Effector memory CD8-positive, alpha-beta T cell (primary cell): ENCODE measurements around the gene GRIPAP1.
"Not testable (repeated sequence)": the region's sequence is repeated elsewhere in the genome, so short reads cannot be mapped to it uniquely, and the experiment has no call there.

Experiments
- ATAC-seq: fragments of 150-1000 bp; cut with Tn5 transposase; replicated peaks from 2 replicates; pipeline ENCODE4 v1.10.0; 2021; ENCODE audit warnings: mild to moderate bottlenecking, moderate library complexity
- DNase-seq, 3 experiments: peaks; one replicate each; pipeline ENCODE4 v3.0.0; 2021
- H3K27ac Mint-ChIP-seq, 2 donors: one replicate each; pipeline ENCODE4 v1.8.0; 2022; ENCODE audit warnings: mild to moderate bottlenecking in 2 of 2, mixed read lengths in 2 of 2, moderate library complexity in 2 of 2
- H3K27me3 Mint-ChIP-seq, 2 donors: one replicate each; pipeline ENCODE4 v1.8.0; 2022; ENCODE audit warnings: mixed read lengths in 2 of 2
- H3K36me3 Mint-ChIP-seq: one replicate; pipeline ENCODE4 v1.8.0; 2022; ENCODE audit warnings: mild to moderate bottlenecking, moderate library complexity, mixed read lengths; ENCODE audit not compliant: insufficient read depth
- H3K4me1 Mint-ChIP-seq, 2 donors: one replicate each; pipeline ENCODE4 v1.8.0; 2022; ENCODE audit warnings: low read depth in 2 of 2, mixed read lengths in 2 of 2
- H3K4me3 Mint-ChIP-seq, 2 donors: one replicate each; pipeline ENCODE4 v1.8.0; 2022; ENCODE audit warnings: mild to moderate bottlenecking in 2 of 2, mixed read lengths in 2 of 2, moderate library complexity in 2 of 2
- H3K9me3 Mint-ChIP-seq, 2 donors: one replicate each; pipeline ENCODE4 v1.8.0; 2022; ENCODE audit warnings: mixed read lengths in 2 of 2

Gene GRIPAP1

DNA sequence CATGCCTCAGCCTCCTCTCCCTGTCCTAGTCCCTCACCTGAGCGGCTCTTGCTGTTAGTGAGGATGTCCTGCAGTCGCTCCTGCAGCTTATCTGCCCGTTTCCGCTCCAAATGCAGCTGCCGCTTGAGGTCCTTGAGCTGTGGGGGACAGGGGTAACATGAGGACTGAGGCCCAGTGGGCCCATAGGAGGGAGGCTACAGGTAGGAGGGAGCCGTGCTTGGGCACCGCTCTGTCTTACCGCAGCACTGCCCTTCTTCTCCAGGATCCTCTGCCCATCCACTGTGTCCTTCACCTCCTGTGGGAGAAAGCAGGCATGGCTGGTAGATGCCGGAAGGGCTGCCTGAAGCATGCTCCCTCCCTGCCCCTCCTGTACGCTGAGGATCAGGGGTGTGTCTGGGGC lies 20.9 kb downstream of the GRIPAP1 start:
- Mint-ChIP-seq H3K27ac (peak overlapping the region in 1 of 2 donors; percentile 15), H3K9me3 (no peaks in the 10 kb centered on the region), H3K4me3 (no peak overlapping the region), H3K27me3 (no peaks in the 10 kb centered on the region), H3K4me1 (peaks cover 0 to 4% of the 10 kb centered on the region in 2 donors), H3K36me3 (peaks cover 75% of the 10 kb centered on the region)
- no peak for ATAC-seq
- no peak for DNase-seq

DNA sequence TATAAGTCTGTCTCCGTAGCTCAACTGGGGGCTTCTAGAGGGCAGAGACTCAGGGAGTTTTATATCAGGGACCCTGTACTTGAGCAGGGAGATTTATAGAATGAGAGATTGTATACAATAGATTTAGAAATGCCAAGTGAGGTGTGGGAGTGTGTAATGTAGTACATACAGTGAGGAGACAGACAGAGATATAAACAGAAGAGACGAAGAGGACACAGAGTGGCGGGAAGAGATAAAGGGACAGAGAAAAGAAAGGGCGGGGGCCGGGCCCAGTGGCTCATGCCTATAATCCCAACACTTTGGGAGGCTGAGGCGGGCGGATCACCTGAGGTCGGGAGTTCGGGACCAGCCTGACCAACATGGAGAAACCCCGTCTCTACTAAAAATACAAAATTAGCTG lies 21.7 kb downstream of the GRIPAP1 start:
- H3K27ac Mint-ChIP-seq = peak overlapping the region in 1 of 2 donors; percentile 57
- not testable (repeated sequence) for H3K4me1 Mint-ChIP-seq, H3K4me3 Mint-ChIP-seq, DNase-seq, H3K9me3 Mint-ChIP-seq, H3K27me3 Mint-ChIP-seq, ATAC-seq
- H3K36me3 Mint-ChIP-seq = peaks cover 83% of the 10 kb centered on the region

DNA sequence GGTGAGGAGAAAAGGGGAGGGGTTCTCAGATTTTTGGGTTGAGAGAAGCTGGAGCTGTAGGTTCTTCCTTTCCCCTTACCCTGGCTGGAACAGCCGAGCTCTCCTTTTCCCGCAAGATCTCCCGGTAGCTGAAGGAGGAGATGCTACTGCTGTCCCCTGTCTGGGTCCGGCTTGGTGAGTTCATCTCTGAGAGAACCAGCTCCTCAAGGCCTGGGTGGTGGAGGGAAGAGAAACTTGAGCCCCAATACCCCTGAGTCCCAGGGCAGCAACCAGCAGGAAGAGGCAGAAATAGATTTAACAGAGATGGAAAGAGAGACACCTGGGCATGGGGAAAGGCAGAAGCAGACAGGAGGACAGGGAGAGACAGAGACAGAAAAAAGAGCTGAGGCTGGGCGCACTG lies 23.8 kb downstream of the GRIPAP1 start:
- no peak for DNase-seq
- no peak for ATAC-seq
- Mint-ChIP-seq H3K36me3 (peaks cover 74% of the 10 kb centered on the region), H3K4me1 (peaks cover under 1 to 2% of the 10 kb centered on the region in 2 donors), H3K27me3 (no peaks in the 10 kb centered on the region), H3K4me3 (no peak overlapping the region), H3K27ac (no peak overlapping the region), H3K9me3 (no peaks in the 10 kb centered on the region)

DNA sequence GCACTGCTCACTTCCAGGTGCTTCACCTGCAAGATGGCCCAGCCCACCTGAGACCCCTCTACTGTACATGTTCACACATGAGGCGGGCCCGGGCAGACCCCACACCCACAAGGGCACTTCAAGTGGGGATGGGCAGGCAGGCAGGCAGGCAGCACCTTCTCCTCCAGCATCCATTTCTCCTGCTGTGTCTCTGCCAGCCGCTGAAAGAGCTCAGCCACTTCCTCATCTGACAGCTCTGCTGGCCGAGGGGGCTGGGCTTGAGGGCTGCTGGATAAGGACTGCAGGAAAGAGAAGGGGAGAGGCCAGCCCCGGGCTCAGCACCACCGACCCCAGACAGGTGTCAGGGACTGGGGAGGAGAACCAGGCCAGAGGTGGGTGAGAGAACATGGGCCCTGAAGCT lies 26.0 kb downstream of the GRIPAP1 start:
- Mint-ChIP-seq H3K4me1 (peaks cover 7 to 14% of the 10 kb centered on the region in 2 donors), H3K36me3 (peaks cover 63% of the 10 kb centered on the region), H3K27ac (peak overlapping the region in 1 of 2 donors; percentile 18), H3K4me3 (no peak overlapping the region), H3K27me3 (no peaks in the 10 kb centered on the region), H3K9me3 (no peaks in the 10 kb centered on the region)
- ATAC-seq (no peak), DNase-seq (no peak)

DNA sequence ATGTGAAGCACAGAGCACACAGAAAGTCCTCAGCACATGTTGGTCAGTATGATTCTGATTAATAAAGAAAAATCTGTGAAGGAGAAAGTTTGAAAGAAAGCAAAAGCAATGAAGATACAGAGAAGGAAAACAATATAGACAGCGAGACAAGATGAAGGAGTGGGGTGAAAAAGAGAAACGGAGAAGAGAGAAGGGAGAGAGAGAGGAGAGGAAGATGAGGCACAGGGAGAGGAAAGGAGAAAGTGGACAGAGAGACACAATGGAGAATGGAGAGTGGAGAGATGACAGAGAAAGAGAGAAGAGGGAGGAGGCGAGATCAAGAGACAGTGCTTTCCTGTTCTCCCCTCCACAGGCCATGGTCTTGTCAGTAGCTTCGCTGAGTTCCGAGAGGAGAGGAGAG lies 26.5 kb downstream of the GRIPAP1 start:
- Mint-ChIP-seq H3K36me3 (peaks cover 60% of the 10 kb centered on the region), H3K27me3 (no peaks in the 10 kb centered on the region), H3K27ac (peak overlapping the region in 1 of 2 donors; percentile 18), H3K4me1 (peaks cover 11 to 19% of the 10 kb centered on the region in 2 donors), H3K9me3 (no peaks in the 10 kb centered on the region), H3K4me3 (no peak overlapping the region)
- ATAC-seq (no peak), DNase-seq (no peak)

DNA sequence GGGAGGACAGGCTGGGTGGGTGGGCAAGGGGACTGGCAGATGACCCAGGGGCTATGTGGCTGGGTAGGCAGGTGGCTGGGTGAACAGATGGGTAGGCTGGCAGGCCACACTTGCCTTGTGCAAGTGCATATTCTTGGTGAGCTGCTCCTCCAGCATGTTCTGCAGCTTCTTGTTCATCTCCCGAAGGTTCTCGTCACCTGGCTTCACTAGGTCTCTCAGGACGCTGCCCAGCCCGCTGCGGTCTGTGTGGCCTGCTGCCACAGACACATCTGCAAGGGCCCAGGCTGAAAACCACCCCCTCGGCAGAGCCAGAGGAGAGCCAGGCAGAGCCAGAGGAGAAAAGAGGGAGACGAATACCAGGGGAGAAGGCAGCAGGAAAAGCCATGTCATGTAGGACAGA lies 27.0 kb downstream of the GRIPAP1 start:
- no peak overlapping the region for H3K4me3 Mint-ChIP-seq
- ATAC-seq = no peak
- H3K4me1 Mint-ChIP-seq = peaks cover 11 to 19% of the 10 kb centered on the region in 2 donors
- peaks cover 57% of the 10 kb centered on the region for H3K36me3 Mint-ChIP-seq
- H3K27ac Mint-ChIP-seq = no peak overlapping the region
- H3K9me3 Mint-ChIP-seq = no peaks in the 10 kb centered on the region
- DNase-seq = no peak
- no peaks in the 10 kb centered on the region for H3K27me3 Mint-ChIP-seq

DNA sequence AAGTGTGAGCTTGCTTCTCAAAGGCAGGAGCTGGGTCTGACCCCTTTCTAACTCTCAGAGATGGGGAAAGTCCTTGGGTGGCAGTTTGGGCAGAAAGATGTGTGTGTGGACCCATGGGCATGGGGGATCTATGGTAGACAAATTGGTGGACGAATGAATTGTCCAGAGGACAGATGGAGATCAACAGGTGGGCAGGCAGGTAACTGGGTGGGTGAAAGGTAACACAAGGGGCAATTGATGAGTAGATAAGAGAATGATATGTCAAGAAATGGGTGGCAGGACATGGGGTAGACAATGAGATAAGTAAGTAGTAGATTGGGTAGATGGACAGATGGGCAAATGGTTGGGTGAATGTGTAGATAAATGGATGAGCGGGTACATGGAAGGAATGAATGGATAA lies 27.5 kb downstream of the GRIPAP1 start:
- Mint-ChIP-seq H3K4me3 (no peak overlapping the region), H3K36me3 (peaks cover 52% of the 10 kb centered on the region), H3K4me1 (peaks cover 11 to 19% of the 10 kb centered on the region in 2 donors), H3K27ac (no peak overlapping the region), H3K9me3 (no peaks in the 10 kb centered on the region), H3K27me3 (no peaks in the 10 kb centered on the region)
- DNase-seq (no peak), ATAC-seq (no peak)

DNA sequence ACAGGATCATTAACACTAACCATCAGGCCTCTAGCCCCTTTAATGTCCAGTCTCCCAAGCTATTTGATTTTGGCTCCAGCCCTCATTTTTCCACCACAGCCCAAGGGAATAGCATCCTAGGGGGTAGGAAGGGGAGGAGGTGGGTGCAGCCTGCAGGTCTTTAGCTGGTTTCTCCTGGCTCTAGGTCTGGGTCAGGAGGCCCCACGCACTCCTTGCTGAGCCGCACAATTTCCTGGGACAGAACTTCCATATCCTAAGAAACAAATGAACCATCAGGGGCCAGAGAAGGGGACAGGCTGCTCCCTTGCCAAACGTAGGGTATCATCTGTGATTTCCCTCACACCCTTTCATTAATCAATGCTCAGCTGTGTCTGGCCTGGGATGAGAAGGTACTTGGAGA lies 28.0 kb downstream of the GRIPAP1 start:
- ATAC-seq (no peak), DNase-seq (no peak)
- Mint-ChIP-seq H3K27ac (no peak overlapping the region), H3K4me1 (peaks cover 11 to 19% of the 10 kb centered on the region in 2 donors), H3K36me3 (peaks cover 47% of the 10 kb centered on the region), H3K27me3 (no peaks in the 10 kb centered on the region), H3K9me3 (no peaks in the 10 kb centered on the region), H3K4me3 (no peak overlapping the region)

DNA sequence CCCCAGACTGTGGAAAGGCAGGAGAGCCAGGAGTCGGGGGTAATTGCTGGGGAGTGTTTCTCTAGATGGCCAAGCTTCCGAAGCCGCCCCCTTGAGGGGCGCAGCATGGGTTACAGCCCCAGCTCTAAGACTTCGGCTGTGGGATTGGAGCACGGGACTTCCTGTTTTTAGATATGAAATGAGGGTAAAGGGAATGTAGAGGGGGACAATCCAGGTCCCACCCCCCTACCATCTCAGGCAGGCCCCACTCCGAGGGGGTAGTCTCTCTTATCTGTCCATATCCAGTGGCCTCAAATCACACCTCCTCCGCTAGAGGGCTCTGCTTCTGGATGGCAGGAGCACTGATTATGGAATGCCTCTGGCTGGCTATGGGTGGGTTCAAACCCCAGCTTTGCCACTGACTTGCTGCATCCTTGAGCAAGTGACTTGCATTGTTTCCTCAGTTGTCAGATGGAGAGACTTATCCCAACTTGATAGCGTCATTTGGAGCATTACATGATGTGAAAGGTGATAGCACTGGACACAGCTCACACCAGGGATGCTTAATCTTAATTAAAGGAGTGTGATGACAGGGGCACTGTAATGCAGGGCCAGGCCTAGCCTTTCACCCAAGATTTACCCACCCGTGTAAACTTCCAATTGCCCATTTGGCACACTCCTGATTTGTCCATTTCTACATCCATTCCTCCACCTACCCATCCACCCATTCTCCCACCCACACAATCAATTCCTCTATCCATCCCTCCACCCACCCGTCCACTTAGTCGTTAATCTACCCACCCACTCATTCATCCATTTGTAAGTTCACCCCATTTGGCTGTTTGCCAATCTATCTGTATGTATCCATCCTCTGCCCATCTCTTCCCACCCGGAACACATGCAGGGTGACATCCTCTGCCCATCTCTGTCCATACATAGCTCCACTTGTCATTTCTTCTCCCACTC lies 29.6 kb downstream of the GRIPAP1 start:
- Mint-ChIP-seq H3K4me1 (peaks cover 11 to 19% of the 10 kb centered on the region in 2 donors), H3K27me3 (no peaks in the 10 kb centered on the region), H3K9me3 (no peaks in the 10 kb centered on the region), H3K36me3 (peaks cover 31% of the 10 kb centered on the region), H3K27ac (peak overlapping the region in 1 of 2 donors; percentile 27), H3K4me3 (peak overlapping the region; percentile 53 to 60)
- DNase-seq = peak in 1 of 3 experiments; percentile 6
- peak; percentile 55 for ATAC-seq

DNA sequence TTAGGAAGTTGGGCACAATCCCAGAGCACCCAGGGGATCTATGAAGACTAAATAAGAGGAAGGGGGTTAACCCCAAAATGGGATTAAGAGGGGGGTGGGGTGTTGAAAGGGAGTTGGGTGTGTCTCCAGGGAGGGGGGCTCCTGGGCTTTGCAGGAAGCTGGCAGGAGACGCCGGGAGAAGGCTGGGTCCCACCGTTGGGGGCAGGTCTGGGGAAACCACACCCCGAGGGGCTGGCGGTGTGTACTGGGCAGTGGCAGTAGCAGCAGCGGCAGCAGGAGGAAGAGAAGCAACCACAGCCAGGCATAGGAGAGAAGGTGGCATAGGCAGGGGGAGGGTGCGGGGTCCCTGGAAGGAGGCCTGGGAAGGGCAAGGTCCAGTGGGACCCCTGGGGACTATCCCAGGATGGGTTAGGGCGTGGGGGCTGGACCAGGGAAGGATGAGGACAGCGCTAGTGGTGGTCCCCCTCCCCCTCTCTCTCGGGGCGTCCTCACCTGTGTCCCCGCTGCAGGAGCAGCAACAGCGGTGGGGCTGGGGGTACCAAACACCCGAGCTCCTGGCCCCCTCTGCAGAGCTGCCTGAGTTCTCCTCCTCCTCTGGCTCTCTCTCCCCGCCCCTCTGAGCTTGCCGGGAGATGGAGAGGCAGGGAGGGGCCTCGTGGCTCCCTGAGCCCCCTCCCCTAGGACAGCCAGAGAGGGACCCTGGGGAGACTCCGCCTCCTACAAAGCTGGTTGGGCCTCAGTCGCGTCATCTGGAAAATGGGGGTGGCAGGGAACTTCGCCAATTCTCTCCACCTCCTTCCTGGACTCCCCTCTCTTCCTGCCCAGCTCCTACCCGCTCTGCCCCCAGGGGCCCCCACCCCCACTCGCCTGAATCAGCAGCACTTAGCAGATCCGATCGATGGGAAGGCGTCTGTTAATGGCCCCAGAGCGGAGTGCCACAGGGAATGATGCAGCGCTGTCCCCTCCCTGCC lies 30.5 kb downstream of the GRIPAP1 start, which contains the start of gene KCND1:
TSS of gene KCND1 (minus strand) at position 596 of the 971 bp plus-strand sequence. CDS start 1,573 bp downstream, outside the sequence.
- Mint-ChIP-seq H3K4me3 (peak within 1 kb of the TSS; percentile 53 to 60), H3K27ac (peak within 1 kb of the TSS in 1 of 2 donors; percentile 85), H3K36me3 (peaks cover 22% of the 10 kb centered on the region), H3K9me3 (no peaks in the 10 kb centered on the region), H3K27me3 (no peaks in the 10 kb centered on the region), H3K4me1 (peaks cover 11 to 19% of the 10 kb centered on the region in 2 donors)
- peak; percentile 32 for ATAC-seq
- no peak for DNase-seq

DNA sequence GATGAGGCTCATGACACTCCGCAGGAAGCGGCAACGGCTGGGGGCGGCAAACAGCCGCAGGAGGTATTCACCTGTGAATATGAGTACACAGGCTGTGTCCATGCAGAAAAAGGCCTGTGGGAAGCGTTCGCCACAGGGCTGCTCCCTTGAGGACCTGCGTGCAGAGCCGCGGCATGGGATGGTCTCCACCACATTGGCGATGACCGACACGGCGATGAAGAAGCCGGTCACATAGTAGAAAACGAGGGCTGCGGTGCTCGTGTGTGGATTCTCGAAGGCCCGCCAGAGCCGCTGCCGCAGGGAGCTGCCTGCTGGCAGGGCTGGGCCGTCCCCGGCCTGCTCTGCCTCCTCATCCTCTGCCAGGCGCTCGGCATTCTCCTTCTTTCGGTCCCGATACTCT lies 32.6 kb downstream of the GRIPAP1 start:
- no peak for DNase-seq
- no peak for ATAC-seq
- Mint-ChIP-seq H3K36me3 (peaks cover 8% of the 10 kb centered on the region), H3K4me3 (no peak overlapping the region), H3K4me1 (peaks cover 11 to 19% of the 10 kb centered on the region in 2 donors), H3K27ac (no peak overlapping the region), H3K9me3 (no peaks in the 10 kb centered on the region), H3K27me3 (no peaks in the 10 kb centered on the region)

DNA sequence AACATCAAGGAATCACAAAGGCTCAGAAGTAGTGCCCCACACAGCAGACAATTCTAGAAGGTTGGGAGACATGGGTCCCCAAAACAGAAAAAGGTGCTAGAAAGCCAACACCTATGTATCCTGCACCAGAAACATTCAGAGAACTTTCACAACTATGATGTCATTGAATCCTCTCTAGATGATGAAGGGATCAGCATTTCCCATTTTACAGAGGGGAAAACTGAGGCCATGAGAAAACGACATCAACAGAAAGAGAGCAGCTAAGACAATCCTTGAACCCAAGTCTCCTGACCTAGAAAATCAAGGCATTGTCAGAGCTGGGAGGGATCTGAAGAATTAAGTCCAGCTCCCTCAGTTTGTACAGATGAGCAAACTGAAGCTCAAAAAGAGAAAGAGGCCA lies 33.7 kb downstream of the GRIPAP1 start:
- H3K27ac Mint-ChIP-seq = no peak overlapping the region
- H3K27me3 Mint-ChIP-seq = no peaks in the 10 kb centered on the region
- no peak for DNase-seq
- H3K36me3 Mint-ChIP-seq = peaks cover 8% of the 10 kb centered on the region
- no peak overlapping the region for H3K4me3 Mint-ChIP-seq
- H3K4me1 Mint-ChIP-seq = peaks cover 10 to 19% of the 10 kb centered on the region in 2 donors
- H3K9me3 Mint-ChIP-seq = no peaks in the 10 kb centered on the region
- no peak for ATAC-seq
